Neural crest cell (in vitro differentiated cells): ENCODE data around the gene DIS3L2. TPM values are rescaled to one million over a fixed set of nuclear protein-coding genes. Genes with fewer than 3 reads are reported as not detected.
"Not testable (repeated sequence)": the region's sequence is repeated elsewhere in the genome, so short reads cannot be mapped to it uniquely, and the experiment has no call there.

Experiments
- DNase-seq: peaks from one replicate; pipeline ENCODE4 v3.0.0; 2021; ENCODE audit warnings: low read depth, mixed read lengths, low spot score
- H3K27ac Mint-ChIP-seq: one replicate; pipeline ENCODE4 v1.8.0; 2021; ENCODE audit warnings: mild to moderate bottlenecking, mixed read lengths; ENCODE audit not compliant: unreplicated experiment
- H3K27me3 Mint-ChIP-seq: 2 replicates; pipeline ENCODE4 v1.8.0; 2021; ENCODE audit warnings: low read depth, mild to moderate bottlenecking, mixed read lengths
- H3K36me3 Mint-ChIP-seq: 2 replicates; pipeline ENCODE4 v1.8.0; 2021; ENCODE audit warnings: low read depth, mild to moderate bottlenecking, mixed read lengths
- H3K4me1 Mint-ChIP-seq: 2 replicates; pipeline ENCODE4 v1.8.0; 2021; ENCODE audit warnings: mixed read lengths
- H3K4me3 Mint-ChIP-seq: one replicate; pipeline ENCODE4 v1.8.0; 2021; ENCODE audit warnings: mild to moderate bottlenecking, mixed read lengths
- H3K9me3 Mint-ChIP-seq: 2 replicates; pipeline ENCODE4 v1.8.0; 2021; ENCODE audit warnings: mixed read lengths
- CTCF ChIP-seq: fragments of 200-600 bp; sonication (generic); conservative IDR thresholded peaks from 2 replicates; pipeline ENCODE4 v1.5.0; 2021; ENCODE audit warnings: antibody characterized with exemption, mild to moderate bottlenecking
- total RNA-seq: library from RNA; stranded (reverse); gene quantifications from 2 replicates; pipeline ENCODE4 v1.2.1, GENCODE V29; 2021

The DIS3L2 gene
- total RNA-seq, 1 donor from 2014 or later, result 51.9 TPM

GRCh38 chr2:232336241-232336736 is 374.8 kb downstream of the DIS3L2 start:
- peaks cover 4% of the 10 kb centered on the region for H3K4me1 Mint-ChIP-seq
- no peaks in the 10 kb centered on the region for H3K27me3 Mint-ChIP-seq
- no peak overlapping the region for H3K27ac Mint-ChIP-seq
- DNase-seq, result no peak
- H3K36me3 Mint-ChIP-seq, result no peaks in the 10 kb centered on the region
- no peak overlapping the region for H3K4me3 Mint-ChIP-seq
- no peaks in the 10 kb centered on the region for H3K9me3 Mint-ChIP-seq
- no peak for TF ChIP-seq CTCF

- Mint-ChIP-seq H3K27me3 (no peaks in the 10 kb centered on the region), H3K4me1 (peaks cover 4% of the 10 kb centered on the region), H3K9me3 (no peaks in the 10 kb centered on the region), H3K36me3 (no peaks in the 10 kb centered on the region), H3K27ac (no peak overlapping the region), H3K4me3 (no peak overlapping the region)
- DNase-seq, result no peak
- TF ChIP-seq CTCF, result no peak
These were observed 375.6 kb downstream of the DIS3L2 start for GRCh38 chr2:232336981-232337720.

GRCh38 chr2:232338094-232338758 is 376.7 kb downstream of the DIS3L2 start:
- not testable (repeated sequence) for H3K4me3 Mint-ChIP-seq, H3K27me3 Mint-ChIP-seq, H3K9me3 Mint-ChIP-seq, H3K36me3 Mint-ChIP-seq, DNase-seq, H3K4me1 Mint-ChIP-seq
- H3K27ac Mint-ChIP-seq, result peak overlapping the region; percentile 82

GRCh38 chr2:232338759-232339106 is 377.2 kb downstream of the DIS3L2 start:
- Mint-ChIP-seq H3K27me3 (no peaks in the 10 kb centered on the region), H3K4me1 (peaks cover 7% of the 10 kb centered on the region), H3K4me3 (no peak overlapping the region), H3K27ac (peak overlapping the region; percentile 82), H3K36me3 (no peaks in the 10 kb centered on the region), H3K9me3 (no peaks in the 10 kb centered on the region)
- no peak for DNase-seq
- no peak for TF ChIP-seq CTCF

GRCh38 chr2:232339121-232340081 is 377.9 kb downstream of the DIS3L2 start:
- Mint-ChIP-seq H3K27ac (peak overlapping the region; percentile 95), H3K36me3 (no peaks in the 10 kb centered on the region), H3K4me1 (peaks cover 7% of the 10 kb centered on the region), H3K27me3 (no peaks in the 10 kb centered on the region), H3K9me3 (no peaks in the 10 kb centered on the region), H3K4me3 (no peak overlapping the region)
- no peak for DNase-seq
- peak; percentile 24 for TF ChIP-seq CTCF
